Measurements from ENCODE around the gene CNNM3.

CNNM3 gene

GRCh38 chr2:96872591-96873349 lies 56.7 kb downstream of the CNNM3 start:
- Histone ChIP-seq H3K9ac (ENCODE audit: low read length) (no peak overlapping the region), H3K36me3 (ENCODE audit: control insufficient read depth in 1 of 2, insufficient read depth in 2 of 2, low read depth in 1 of 2, low read length in 2 of 2) (no peaks in the 10 kb centered on the region), H3K4me1 (ENCODE audit: control insufficient read depth, insufficient read depth, low read depth, low read length) (peaks cover 15% of the 10 kb centered on the region), H3K4ac (ENCODE audit: low read depth in 1 of 2, low read length in 2 of 2) (no peak overlapping the region), H3K4me2 (ENCODE audit: low read length, poor library complexity, severe bottlenecking) (no peak overlapping the region), H3K27me3 (ENCODE audit: control insufficient read depth in 1 of 2, insufficient read depth in 1 of 2, low read length in 2 of 2) (peaks cover 0 to 20% of the 10 kb centered on the region in 2 experiments), H2AK5ac (ENCODE audit: low read length, severe bottlenecking) (no peak overlapping the region), H4K91ac (ENCODE audit: low read length) (no peak overlapping the region), H2BK12ac (ENCODE audit: low read length in 2 of 2) (no peak overlapping the region), H3K27ac (ENCODE audit: low read length, poor library complexity, severe bottlenecking) (no peak overlapping the region), H4K8ac (ENCODE audit: low read length) (no peak overlapping the region), H2AFZ (ENCODE audit: low read depth, low read length) (no peak overlapping the region), H2BK120ac (ENCODE audit: low read depth, low read length) (no peak overlapping the region), H3K9me3 (ENCODE audit: control insufficient read depth, low read length) (no peaks in the 10 kb centered on the region), H3K14ac (ENCODE audit: low read length in 2 of 2) (no peak overlapping the region), H3K79me1 (replicated peaks; ENCODE audit: low read length, poor library complexity, severe bottlenecking) (no peaks in the 10 kb centered on the region), H3K4me3 (ENCODE audit: insufficient read depth in 1 of 2, low read depth in 1 of 2, low read length in 2 of 2) (no peak overlapping the region), H2BK5ac (ENCODE audit: low read depth, low read length, poor library complexity, severe bottlenecking) (no peak overlapping the region), H3K18ac (ENCODE audit: low read depth in 1 of 2, low read length in 2 of 2) (no peak overlapping the region), H3K23ac (ENCODE audit: low read length in 2 of 2) (no peak overlapping the region), H2BK15ac (ENCODE audit: low read depth, poor library complexity, severe bottlenecking) (no peak overlapping the region)
- 64% methylated on average over 10 of the region's 14 CpGs for WGBS
- DNase-seq, result no peak

DNA sequence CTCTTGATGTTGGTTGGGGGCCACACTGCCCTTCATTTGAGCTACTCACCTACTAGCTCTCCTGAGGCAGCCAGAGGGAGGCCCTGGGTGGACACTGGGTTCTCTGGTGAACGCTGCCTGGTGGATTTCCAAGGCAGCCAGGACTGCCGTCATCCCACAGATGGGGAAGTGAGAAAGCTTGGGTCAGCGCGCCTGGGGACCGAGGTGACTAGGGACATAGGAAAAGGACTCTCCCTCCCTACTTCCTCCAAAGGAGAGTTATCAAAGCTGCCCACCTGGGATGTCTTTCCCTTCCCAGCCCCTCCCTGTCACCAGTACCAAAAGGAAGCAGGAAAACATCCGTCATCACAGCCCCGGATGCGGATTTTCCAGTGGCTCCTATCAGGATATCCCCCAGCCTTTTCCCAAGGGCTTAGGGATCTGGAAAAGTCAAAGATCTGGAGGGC lies 57.6 kb downstream of the CNNM3 start:
- H2AFZ ChIP-seq (ENCODE audit: low read depth, low read length), result no peak overlapping the region
- H3K36me3 ChIP-seq (ENCODE audit: control insufficient read depth in 1 of 2, insufficient read depth in 2 of 2, low read depth in 1 of 2, low read length in 2 of 2), result no peaks in the 10 kb centered on the region
- no peak overlapping the region for H2AK5ac ChIP-seq (ENCODE audit: low read length, severe bottlenecking)
- no peak overlapping the region for H3K4ac ChIP-seq (ENCODE audit: low read depth in 1 of 2, low read length in 2 of 2)
- no peak overlapping the region for H3K14ac ChIP-seq (ENCODE audit: low read length in 2 of 2)
- no peak overlapping the region for H2BK120ac ChIP-seq (ENCODE audit: low read depth, low read length)
- no peaks in the 10 kb centered on the region for H3K79me1 ChIP-seq (replicated peaks; ENCODE audit: low read length, poor library complexity, severe bottlenecking)
- H3K27me3 ChIP-seq (ENCODE audit: control insufficient read depth in 1 of 2, insufficient read depth in 1 of 2, low read length in 2 of 2), result peaks cover 0 to 20% of the 10 kb centered on the region in 2 experiments
- H3K23ac ChIP-seq (ENCODE audit: low read length in 2 of 2), result no peak overlapping the region
- H4K8ac ChIP-seq (ENCODE audit: low read length), result no peak overlapping the region
- H2BK15ac ChIP-seq (ENCODE audit: low read depth, poor library complexity, severe bottlenecking), result no peak overlapping the region
- H4K91ac ChIP-seq (ENCODE audit: low read length), result no peak overlapping the region
- DNase-seq, result no peak
- H3K4me1 ChIP-seq (ENCODE audit: control insufficient read depth, insufficient read depth, low read depth, low read length), result peaks cover 15% of the 10 kb centered on the region
- no peak overlapping the region for H3K9ac ChIP-seq (ENCODE audit: low read length)
- H3K9me3 ChIP-seq (ENCODE audit: control insufficient read depth, low read length), result no peaks in the 10 kb centered on the region
- H3K4me2 ChIP-seq (ENCODE audit: low read length, poor library complexity, severe bottlenecking), result no peak overlapping the region
- no peak overlapping the region for H2BK12ac ChIP-seq (ENCODE audit: low read length in 2 of 2)
- no peak overlapping the region for H2BK5ac ChIP-seq (ENCODE audit: low read depth, low read length, poor library complexity, severe bottlenecking)
- H3K4me3 ChIP-seq (ENCODE audit: insufficient read depth in 1 of 2, low read depth in 1 of 2, low read length in 2 of 2), result no peak overlapping the region
- H3K18ac ChIP-seq (ENCODE audit: low read depth in 1 of 2, low read length in 2 of 2), result no peak overlapping the region
- no peak overlapping the region for H3K27ac ChIP-seq (ENCODE audit: low read length, poor library complexity, severe bottlenecking)
- 58% methylated on average over 7 of the region's 8 CpGs for WGBS

GRCh38 chr2:96874198-96874831 lies 58.2 kb downstream of the CNNM3 start:
- H3K4me3 ChIP-seq (ENCODE audit: insufficient read depth in 1 of 2, low read depth in 1 of 2, low read length in 2 of 2), result no peak overlapping the region
- 92% methylated on average over 10 of the region's 18 CpGs for WGBS
- H4K91ac ChIP-seq (ENCODE audit: low read length), result no peak overlapping the region
- no peak overlapping the region for H2BK120ac ChIP-seq (ENCODE audit: low read depth, low read length)
- peaks cover 15% of the 10 kb centered on the region for H3K4me1 ChIP-seq (ENCODE audit: control insufficient read depth, insufficient read depth, low read depth, low read length)
- H2BK5ac ChIP-seq (ENCODE audit: low read depth, low read length, poor library complexity, severe bottlenecking), result no peak overlapping the region
- no peaks in the 10 kb centered on the region for H3K36me3 ChIP-seq (ENCODE audit: control insufficient read depth in 1 of 2, insufficient read depth in 2 of 2, low read depth in 1 of 2, low read length in 2 of 2)
- no peaks in the 10 kb centered on the region for H3K79me1 ChIP-seq (replicated peaks; ENCODE audit: low read length, poor library complexity, severe bottlenecking)
- peak overlapping the region in 1 of 2 experiments; percentile 12 for H2BK12ac ChIP-seq (ENCODE audit: low read length in 2 of 2)
- H2AK5ac ChIP-seq (ENCODE audit: low read length, severe bottlenecking), result no peak overlapping the region
- DNase-seq, result no peak
- H3K4ac ChIP-seq (ENCODE audit: low read depth in 1 of 2, low read length in 2 of 2), result no peak overlapping the region
- no peak overlapping the region for H3K27ac ChIP-seq (ENCODE audit: low read length, poor library complexity, severe bottlenecking)
- H3K4me2 ChIP-seq (ENCODE audit: low read length, poor library complexity, severe bottlenecking), result no peak overlapping the region
- H3K27me3 ChIP-seq (ENCODE audit: control insufficient read depth in 1 of 2, insufficient read depth in 1 of 2, low read length in 2 of 2), result peaks cover 0 to 20% of the 10 kb centered on the region in 2 experiments
- H2BK15ac ChIP-seq (ENCODE audit: low read depth, poor library complexity, severe bottlenecking), result no peak overlapping the region
- H3K23ac ChIP-seq (ENCODE audit: low read length in 2 of 2), result no peak overlapping the region
- H3K14ac ChIP-seq (ENCODE audit: low read length in 2 of 2), result no peak overlapping the region
- no peak overlapping the region for H3K9ac ChIP-seq (ENCODE audit: low read length)
- no peaks in the 10 kb centered on the region for H3K9me3 ChIP-seq (ENCODE audit: control insufficient read depth, low read length)
- H4K8ac ChIP-seq (ENCODE audit: low read length), result no peak overlapping the region
- H2AFZ ChIP-seq (ENCODE audit: low read depth, low read length), result no peak overlapping the region
- no peak overlapping the region for H3K18ac ChIP-seq (ENCODE audit: low read depth in 1 of 2, low read length in 2 of 2)

- Histone ChIP-seq H4K91ac (ENCODE audit: low read length) (peak overlapping the region; percentile 41), H3K4me1 (ENCODE audit: control insufficient read depth, insufficient read depth, low read depth, low read length) (peaks cover 11% of the 10 kb centered on the region), H3K23ac (ENCODE audit: low read length in 2 of 2) (no peak overlapping the region), H2BK5ac (ENCODE audit: low read depth, low read length, poor library complexity, severe bottlenecking) (no peak overlapping the region), H3K4me3 (ENCODE audit: insufficient read depth in 1 of 2, low read depth in 1 of 2, low read length in 2 of 2) (no peak overlapping the region), H3K27ac (ENCODE audit: low read length, poor library complexity, severe bottlenecking) (no peak overlapping the region), H2BK12ac (ENCODE audit: low read length in 2 of 2) (peak overlapping the region in 1 of 2 experiments; percentile 16), H3K14ac (ENCODE audit: low read length in 2 of 2) (no peak overlapping the region), H3K9me3 (ENCODE audit: control insufficient read depth, low read length) (no peaks in the 10 kb centered on the region), H2AK5ac (ENCODE audit: low read length, severe bottlenecking) (no peak overlapping the region), H2AFZ (ENCODE audit: low read depth, low read length) (peak overlapping the region; percentile 0), H2BK15ac (ENCODE audit: low read depth, poor library complexity, severe bottlenecking) (no peak overlapping the region), H3K18ac (ENCODE audit: low read depth in 1 of 2, low read length in 2 of 2) (peak overlapping the region in 1 of 2 experiments; percentile 52), H3K4ac (ENCODE audit: low read depth in 1 of 2, low read length in 2 of 2) (peak overlapping the region in 1 of 2 experiments; percentile 3), H3K4me2 (ENCODE audit: low read length, poor library complexity, severe bottlenecking) (no peak overlapping the region), H2BK120ac (ENCODE audit: low read depth, low read length) (no peak overlapping the region), H4K8ac (ENCODE audit: low read length) (no peak overlapping the region), H3K27me3 (ENCODE audit: control insufficient read depth in 1 of 2, insufficient read depth in 1 of 2, low read length in 2 of 2) (peaks cover 0 to 20% of the 10 kb centered on the region in 2 experiments), H3K79me1 (replicated peaks; ENCODE audit: low read length, poor library complexity, severe bottlenecking) (no peaks in the 10 kb centered on the region), H3K36me3 (ENCODE audit: control insufficient read depth in 1 of 2, insufficient read depth in 2 of 2, low read depth in 1 of 2, low read length in 2 of 2) (no peaks in the 10 kb centered on the region), H3K9ac (ENCODE audit: low read length) (no peak overlapping the region)
- no peak for DNase-seq
- WGBS, result 53% methylated on average over 14 of the region's 14 CpGs
These were observed 59.6 kb downstream of the CNNM3 start for GRCh38 chr2:96875498-96876268.
